Measurements from ENCODE around the gene TM4SF5.
A peak's percentile ranks its signal among the peaks of the same experiment; 100 is the strongest.

Gene TM4SF5

GRCh38 chr17:4788159-4788806 is 16.6 kb downstream of the TM4SF5 start:
- no peak for TF ChIP-seq CTCF (IDR thresholded peaks at IDR 0.05; ENCODE audit: extremely low read depth, insufficient read depth, missing control alignments)
- in situ Hi-C loops (cut with MboI; ENCODE audit: low pct_unique_long_range_greater_than_20kb, low sequenced_read_pairs, unreplicated experiment): no loop called here
- DNase-seq (ENCODE audit: low spot score): no peak

GRCh38 chr17:4788807-4789700 is 17.4 kb downstream of the TM4SF5 start, which contains the start of gene GLTPD2:
Gene GLTPD2 (plus strand): TSS chr17:4788964. CDS start chr17:4789012, 48 bp downstream.
- in situ Hi-C loops (cut with MboI; ENCODE audit: low pct_unique_long_range_greater_than_20kb, low sequenced_read_pairs, unreplicated experiment): no loop called here
- no peak for TF ChIP-seq CTCF (IDR thresholded peaks at IDR 0.05; ENCODE audit: extremely low read depth, insufficient read depth, missing control alignments)
- no peak for DNase-seq (ENCODE audit: low spot score)

- in situ Hi-C loops (cut with MboI; ENCODE audit: low pct_unique_long_range_greater_than_20kb, low sequenced_read_pairs, unreplicated experiment): no loop called here
- no peak for TF ChIP-seq CTCF (IDR thresholded peaks at IDR 0.05; ENCODE audit: extremely low read depth, insufficient read depth, missing control alignments)
- DNase-seq (ENCODE audit: low spot score): no peak
Observed at GRCh38 chr17:4789701-4789950, 17.9 kb downstream of the TM4SF5 start.

- DNase-seq (ENCODE audit: low spot score): peak; percentile 97
- peak; percentile 91 for TF ChIP-seq CTCF (IDR thresholded peaks at IDR 0.05; ENCODE audit: extremely low read depth, insufficient read depth, missing control alignments)
- in situ Hi-C loops (cut with MboI; ENCODE audit: low pct_unique_long_range_greater_than_20kb, low sequenced_read_pairs, unreplicated experiment): no loop called here
Observed at GRCh38 chr17:4789951-4790704, 18.4 kb downstream of the TM4SF5 start.

GRCh38 chr17:4790705-4791088 is 19.0 kb downstream of the TM4SF5 start:
- no peak for TF ChIP-seq CTCF (IDR thresholded peaks at IDR 0.05; ENCODE audit: extremely low read depth, insufficient read depth, missing control alignments)
- DNase-seq (ENCODE audit: low spot score): no peak
- in situ Hi-C loops (cut with MboI; ENCODE audit: low pct_unique_long_range_greater_than_20kb, low sequenced_read_pairs, unreplicated experiment): no loop called here

- DNase-seq (ENCODE audit: low spot score): no peak
- TF ChIP-seq CTCF (IDR thresholded peaks at IDR 0.05; ENCODE audit: extremely low read depth, insufficient read depth, missing control alignments): no peak
- in situ Hi-C loops (cut with MboI; ENCODE audit: low pct_unique_long_range_greater_than_20kb, low sequenced_read_pairs, unreplicated experiment): no loop called here
Observed at GRCh38 chr17:4795168-4795567, 23.5 kb downstream of the TM4SF5 start.

All from GM13977 (cell line).